Nephron (organoid): Measurements from ENCODE around the gene CBLN3.

Experiments used
- H3K27ac Mint-ChIP-seq, 3 experiments: 2 replicates each; pipeline ENCODE4 v1.8.0; 2020; ENCODE audit warnings: mixed read lengths in 3 of 3, mild to moderate bottlenecking in 2 of 3, moderate library complexity in 1 of 3
- H3K27me3 Mint-ChIP-seq: 2 replicates; pipeline ENCODE4 v1.8.0; 2021; ENCODE audit warnings: low read depth, mild to moderate bottlenecking, moderate library complexity, mixed read lengths
- H3K36me3 Mint-ChIP-seq: 2 replicates; pipeline ENCODE4 v1.8.0; 2020; ENCODE audit warnings: low read depth, mixed read lengths
- H3K4me1 Mint-ChIP-seq: 2 replicates; pipeline ENCODE4 v1.8.0; 2020; ENCODE audit warnings: mixed read lengths
- H3K4me3 Mint-ChIP-seq, 3 experiments: 2 replicates each; pipeline ENCODE4 v1.8.0; 2020; ENCODE audit warnings: mild to moderate bottlenecking in 3 of 3, mixed read lengths in 3 of 3, moderate library complexity in 2 of 3
- H3K9me3 Mint-ChIP-seq: 2 replicates; pipeline ENCODE4 v1.8.0; 2020; ENCODE audit warnings: mixed read lengths
- TF ChIP-seq, protein P1 (sequence below), 3 experiments: fragments of 200-600 bp; sonication (generic); IDR thresholded peaks; one replicate each; pipeline ENCODE4 v1.5.0; 2021; ENCODE audit warnings: antibody characterized with exemption in 3 of 3; ENCODE audit not compliant: unreplicated experiment in 3 of 3

CBLN3 gene

DNA sequence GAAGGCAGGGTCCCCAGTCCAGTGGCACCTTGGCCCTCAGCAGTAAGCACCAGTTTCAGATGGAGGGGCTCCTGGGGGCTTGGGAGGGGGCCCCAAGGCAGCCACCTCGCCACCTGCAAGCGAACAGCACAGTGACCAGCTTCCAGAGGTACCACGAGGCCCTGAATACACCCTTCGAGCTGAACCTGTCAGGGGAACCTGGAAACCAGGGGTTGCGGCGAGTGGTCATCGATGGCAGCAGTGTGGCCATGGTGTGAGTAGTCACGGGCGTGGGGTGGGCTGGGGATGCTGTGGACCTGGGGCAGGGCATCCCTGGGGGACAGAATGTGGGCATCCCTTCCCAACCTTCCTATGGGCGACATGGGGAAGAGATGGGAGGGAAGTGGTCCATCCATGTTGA lies 19.5 kb downstream of the CBLN3 start:
- Mint-ChIP-seq H3K27me3 (no peaks in the 10 kb centered on the region), H3K36me3 (peaks cover 69% of the 10 kb centered on the region), H3K27ac (no peak overlapping the region), H3K9me3 (no peaks in the 10 kb centered on the region), H3K4me1 (peaks cover 6% of the 10 kb centered on the region), H3K4me3 (no peak overlapping the region)
- TF ChIP-seq, protein P1, sequence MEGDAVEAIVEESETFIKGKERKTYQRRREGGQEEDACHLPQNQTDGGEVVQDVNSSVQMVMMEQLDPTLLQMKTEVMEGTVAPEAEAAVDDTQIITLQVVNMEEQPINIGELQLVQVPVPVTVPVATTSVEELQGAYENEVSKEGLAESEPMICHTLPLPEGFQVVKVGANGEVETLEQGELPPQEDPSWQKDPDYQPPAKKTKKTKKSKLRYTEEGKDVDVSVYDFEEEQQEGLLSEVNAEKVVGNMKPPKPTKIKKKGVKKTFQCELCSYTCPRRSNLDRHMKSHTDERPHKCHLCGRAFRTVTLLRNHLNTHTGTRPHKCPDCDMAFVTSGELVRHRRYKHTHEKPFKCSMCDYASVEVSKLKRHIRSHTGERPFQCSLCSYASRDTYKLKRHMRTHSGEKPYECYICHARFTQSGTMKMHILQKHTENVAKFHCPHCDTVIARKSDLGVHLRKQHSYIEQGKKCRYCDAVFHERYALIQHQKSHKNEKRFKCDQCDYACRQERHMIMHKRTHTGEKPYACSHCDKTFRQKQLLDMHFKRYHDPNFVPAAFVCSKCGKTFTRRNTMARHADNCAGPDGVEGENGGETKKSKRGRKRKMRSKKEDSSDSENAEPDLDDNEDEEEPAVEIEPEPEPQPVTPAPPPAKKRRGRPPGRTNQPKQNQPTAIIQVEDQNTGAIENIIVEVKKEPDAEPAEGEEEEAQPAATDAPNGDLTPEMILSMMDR (IDR thresholded peaks at IDR 0.05; ENCODE audit: unreplicated experiment in 3 of 3) = no peak

DNA sequence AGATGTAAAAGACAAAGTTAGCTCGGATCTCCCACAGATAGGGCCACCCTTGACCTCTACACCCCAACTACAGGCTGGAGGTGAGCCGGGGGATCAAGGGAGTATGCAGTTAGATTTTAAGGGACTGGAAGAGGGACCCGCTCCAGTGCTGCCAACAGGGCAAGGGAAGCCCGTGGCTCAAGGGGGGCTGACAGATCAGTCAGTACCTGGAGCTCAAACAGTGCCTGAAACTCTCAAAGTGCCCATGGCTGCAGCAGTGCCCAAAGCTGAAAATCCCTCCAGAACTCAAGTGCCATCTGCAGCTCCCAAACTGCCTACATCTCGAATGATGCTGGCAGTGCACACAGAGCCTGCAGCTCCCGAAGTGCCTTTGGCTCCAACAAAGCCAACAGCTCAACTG lies 20.3 kb downstream of the CBLN3 start:
- TF ChIP-seq, protein P1 (IDR thresholded peaks at IDR 0.05; ENCODE audit: unreplicated experiment in 3 of 3) = no peak
- H3K36me3 Mint-ChIP-seq = peaks cover 69% of the 10 kb centered on the region

DNA sequence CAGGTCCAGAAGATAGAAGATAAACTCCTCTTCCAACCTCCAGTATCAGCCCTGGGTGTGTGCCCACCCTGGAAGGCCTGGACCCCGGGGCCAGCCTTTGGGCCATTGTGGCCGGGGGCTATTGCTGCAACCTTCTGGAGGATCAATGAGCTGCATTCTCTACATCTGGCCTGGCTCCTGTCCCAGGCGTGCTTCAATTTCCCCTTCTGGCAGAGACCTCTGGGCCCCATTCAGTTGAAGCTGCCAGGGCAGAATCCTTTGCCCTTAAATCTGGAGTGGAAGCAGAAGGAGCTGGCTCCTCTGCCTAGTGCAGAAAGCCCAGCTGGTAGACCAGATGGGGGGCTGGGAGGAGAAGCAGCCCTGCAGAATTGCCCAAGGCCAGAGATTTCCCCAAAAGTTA lies 20.7 kb downstream of the CBLN3 start:
- H3K27ac Mint-ChIP-seq = no peak overlapping the region
- H3K4me1 Mint-ChIP-seq = peaks cover 18% of the 10 kb centered on the region
- H3K4me3 Mint-ChIP-seq = no peak overlapping the region
- no peaks in the 10 kb centered on the region for H3K27me3 Mint-ChIP-seq
- peaks cover 69% of the 10 kb centered on the region for H3K36me3 Mint-ChIP-seq
- no peaks in the 10 kb centered on the region for H3K9me3 Mint-ChIP-seq
- TF ChIP-seq, protein P1 (IDR thresholded peaks at IDR 0.05; ENCODE audit: unreplicated experiment in 3 of 3) = no peak

More for the DNA sequence above, 20.3 kb downstream of the CBLN3 start:
- Mint-ChIP-seq H3K4me3 (no peak overlapping the region), H3K9me3 (no peaks in the 10 kb centered on the region), H3K27ac (no peak overlapping the region), H3K27me3 (no peaks in the 10 kb centered on the region), H3K4me1 (peaks cover 14% of the 10 kb centered on the region)

DNA sequence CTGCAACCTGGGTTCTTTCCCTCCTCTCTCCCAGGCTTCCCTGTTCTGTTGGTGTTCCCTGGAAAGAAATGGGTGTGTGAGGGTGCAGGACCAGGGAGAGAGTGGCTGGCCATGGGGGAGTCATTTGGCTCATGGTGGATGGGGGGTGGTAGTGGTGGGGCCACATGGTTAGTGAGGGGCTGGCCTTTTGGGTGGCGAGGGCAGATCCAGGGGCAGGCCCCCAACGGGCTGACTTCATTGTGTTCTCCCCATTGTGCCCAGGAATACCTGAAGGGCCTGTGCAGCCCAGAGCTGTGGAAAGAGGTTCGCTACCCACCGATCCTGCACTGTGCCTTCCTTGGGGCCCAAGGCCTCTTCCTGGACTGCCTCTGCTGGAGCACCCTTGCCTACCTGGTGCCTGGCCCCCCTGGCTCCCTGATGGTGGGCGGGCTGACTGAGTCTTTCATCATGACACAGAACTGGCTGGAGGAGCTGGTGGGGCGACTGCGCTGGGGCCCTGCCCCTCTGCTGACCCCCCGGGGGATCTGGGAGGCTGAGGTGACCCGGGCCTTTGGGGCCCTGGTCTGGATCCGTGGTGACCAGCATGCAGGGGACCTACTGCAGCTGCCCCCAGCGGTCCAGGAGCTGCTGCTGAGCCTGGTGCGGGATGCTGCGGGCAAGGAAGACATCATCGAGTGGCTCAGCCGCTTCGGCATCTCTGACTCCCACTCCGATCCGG lies 21.7 kb downstream of the CBLN3 start:
- H3K36me3 Mint-ChIP-seq = peaks cover 69% of the 10 kb centered on the region
- H3K9me3 Mint-ChIP-seq = no peaks in the 10 kb centered on the region
- H3K4me3 Mint-ChIP-seq = no peak overlapping the region
- H3K27ac Mint-ChIP-seq = no peak overlapping the region
- H3K4me1 Mint-ChIP-seq = peaks cover 28% of the 10 kb centered on the region
- H3K27me3 Mint-ChIP-seq = no peaks in the 10 kb centered on the region
- TF ChIP-seq, protein P1 (IDR thresholded peaks at IDR 0.05; ENCODE audit: unreplicated experiment in 3 of 3) = no peak

DNA sequence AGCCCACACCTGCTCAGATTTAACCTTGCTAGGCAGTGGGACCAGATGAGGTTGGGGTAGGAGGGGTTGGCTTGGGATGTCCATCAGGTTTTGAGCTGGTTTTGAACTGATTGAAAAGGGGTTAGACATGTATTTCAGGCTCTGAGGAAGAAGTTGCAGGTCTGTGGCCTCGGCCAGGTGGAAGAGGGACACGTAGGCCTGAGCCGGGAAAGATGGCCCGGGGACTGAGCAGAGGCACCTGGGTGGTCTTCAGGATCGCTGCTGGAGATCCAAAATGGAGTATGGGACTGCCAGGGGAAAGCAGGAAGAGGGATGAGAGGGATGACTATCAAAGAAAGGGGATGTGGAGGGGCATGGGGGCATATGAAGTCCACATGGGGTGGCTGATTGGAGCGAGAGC lies 23.1 kb downstream of the CBLN3 start:
- Mint-ChIP-seq H3K27ac (no peak overlapping the region), H3K36me3 (peaks cover 59% of the 10 kb centered on the region), H3K4me3 (no peak overlapping the region), H3K27me3 (no peaks in the 10 kb centered on the region), H3K9me3 (no peaks in the 10 kb centered on the region), H3K4me1 (peaks cover 42% of the 10 kb centered on the region)
- TF ChIP-seq, protein P1 (IDR thresholded peaks at IDR 0.05; ENCODE audit: unreplicated experiment in 3 of 3) = no peak

DNA sequence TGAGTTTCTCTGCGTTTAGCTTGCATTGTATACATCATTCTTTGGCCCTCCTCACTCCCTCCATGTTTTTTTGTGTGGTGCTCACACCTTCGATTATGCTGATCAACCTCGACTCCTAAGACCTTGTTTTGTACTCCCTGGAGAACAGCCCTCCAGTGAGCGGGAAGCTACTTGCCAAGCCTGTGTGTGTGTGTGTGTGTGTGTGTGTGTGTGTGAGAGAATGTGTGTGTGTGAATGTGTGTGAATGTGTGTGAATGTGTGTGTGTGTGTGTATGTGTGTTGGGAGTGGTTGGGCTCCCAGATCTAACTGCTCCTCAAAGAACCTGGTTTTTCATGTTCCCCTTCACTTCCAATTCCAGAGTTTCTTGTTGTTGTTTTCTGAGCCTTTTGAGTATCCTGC lies 24.7 kb downstream of the CBLN3 start:
- no peaks in the 10 kb centered on the region for H3K9me3 Mint-ChIP-seq
- TF ChIP-seq, protein P1 (IDR thresholded peaks at IDR 0.05; ENCODE audit: unreplicated experiment in 3 of 3) = no peak
- peak overlapping the region in 2 of 3 experiments; percentile 82 to 84 for H3K4me3 Mint-ChIP-seq
- no peaks in the 10 kb centered on the region for H3K27me3 Mint-ChIP-seq
- peaks cover 52% of the 10 kb centered on the region for H3K4me1 Mint-ChIP-seq
- H3K36me3 Mint-ChIP-seq = peaks cover 51% of the 10 kb centered on the region
- H3K27ac Mint-ChIP-seq = peak overlapping the region; percentile 12 to 91 (median 75)
